ENCODE measurements around the gene SPATS2.
"Not testable (repeated sequence)": the region's sequence is repeated elsewhere in the genome, so short reads cannot be mapped to it uniquely, and the experiment has no call there.

SPATS2 gene

GRCh38 chr12:49525942-49526341 is 158.7 kb downstream of the SPATS2 start:
- DNase-seq: no peak

GRCh38 chr12:49527361-49528130 is 160.3 kb downstream of the SPATS2 start:
- no peak for DNase-seq

- DNase-seq: no peak
Observed at GRCh38 chr12:49529414-49529813, 162.2 kb downstream of the SPATS2 start.

- no peak for DNase-seq
Observed at GRCh38 chr12:49531745-49532144, 164.5 kb downstream of the SPATS2 start.

GRCh38 chr12:49533331-49533730 is 166.1 kb downstream of the SPATS2 start:
- no peak for DNase-seq

- DNase-seq: not testable (repeated sequence)
Observed at GRCh38 chr12:49534122-49534521, 166.9 kb downstream of the SPATS2 start.

- no peak for DNase-seq
Observed at GRCh38 chr12:49534731-49535278, 167.5 kb downstream of the SPATS2 start.

GRCh38 chr12:49535921-49536525 is 168.8 kb downstream of the SPATS2 start:
- DNase-seq: no peak

- DNase-seq: no peak
Observed at GRCh38 chr12:49536526-49537071, 169.3 kb downstream of the SPATS2 start.

GRCh38 chr12:49537231-49537751 is 170.0 kb downstream of the SPATS2 start:
- DNase-seq: no peak

- DNase-seq: no peak
Observed at GRCh38 chr12:49537752-49538509, 170.7 kb downstream of the SPATS2 start.

GRCh38 chr12:49538510-49539403 is 171.5 kb downstream of the SPATS2 start, which contains the start of gene KCNH3:
Gene KCNH3, plus strand, starts transcription at chr12:49539030. Its CDS starts 387 bp downstream, at chr12:49539417.
- DNase-seq: peak; percentile 32

- no peak for DNase-seq
Observed at GRCh38 chr12:49539406-49540228, 172.4 kb downstream of the SPATS2 start.

- no peak for DNase-seq
Observed at GRCh38 chr12:49540229-49541139, 173.2 kb downstream of the SPATS2 start.

- DNase-seq: no peak
Observed at GRCh38 chr12:49541140-49541861, 174.0 kb downstream of the SPATS2 start.

- no peak for DNase-seq
Observed at GRCh38 chr12:49541911-49542505, 174.7 kb downstream of the SPATS2 start.

- no peak for DNase-seq
Observed at GRCh38 chr12:49542592-49543160, 175.4 kb downstream of the SPATS2 start.

All from SHP77 treated with DMSO at 0.1 percent for 48 hours (cell line).